HG03565 (cell line): ENCODE data around the gene KIDINS220.

Experiments
- ATAC-seq: cut with Tn5 transposase; IDR thresholded peaks from one replicate; pipeline ENCODE4 v1.9.1; 2021; ENCODE audit warnings: mild to moderate bottlenecking, moderate library complexity; ENCODE audit not compliant: unreplicated experiment

Gene KIDINS220

GRCh38 chr2:8704906-8705305 lies 132.5 kb downstream of the KIDINS220 start:
- ATAC-seq, result no peak

- no peak for ATAC-seq
Measured at GRCh38 chr2:8701681-8702379, 135.6 kb downstream of the KIDINS220 start.

GRCh38 chr2:8699839-8700238 lies 137.6 kb downstream of the KIDINS220 start:
- no peak for ATAC-seq

DNA sequence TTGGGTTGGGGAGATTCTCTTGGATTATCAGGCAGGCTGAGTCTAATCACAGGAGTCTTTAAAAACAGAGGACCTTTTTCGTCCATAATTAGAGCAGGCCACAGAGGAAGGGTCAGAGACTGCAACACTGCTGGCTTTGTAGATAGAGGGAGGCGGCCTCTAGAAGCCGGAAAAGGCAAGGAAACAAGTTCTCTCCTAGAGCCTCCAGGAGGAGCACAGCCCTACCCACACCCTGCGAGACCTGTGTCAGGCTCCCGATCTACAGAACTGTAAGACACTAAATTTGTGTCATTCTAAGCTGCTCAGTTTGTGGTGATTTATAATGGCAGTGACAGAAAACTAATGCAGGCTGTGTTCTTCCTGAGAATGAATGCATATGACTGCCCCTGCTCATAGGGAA lies 140.2 kb downstream of the KIDINS220 start:
- no peak for ATAC-seq

- ATAC-seq, result no peak
Measured at GRCh38 chr2:8694737-8695136, 142.7 kb downstream of the KIDINS220 start.

DNA sequence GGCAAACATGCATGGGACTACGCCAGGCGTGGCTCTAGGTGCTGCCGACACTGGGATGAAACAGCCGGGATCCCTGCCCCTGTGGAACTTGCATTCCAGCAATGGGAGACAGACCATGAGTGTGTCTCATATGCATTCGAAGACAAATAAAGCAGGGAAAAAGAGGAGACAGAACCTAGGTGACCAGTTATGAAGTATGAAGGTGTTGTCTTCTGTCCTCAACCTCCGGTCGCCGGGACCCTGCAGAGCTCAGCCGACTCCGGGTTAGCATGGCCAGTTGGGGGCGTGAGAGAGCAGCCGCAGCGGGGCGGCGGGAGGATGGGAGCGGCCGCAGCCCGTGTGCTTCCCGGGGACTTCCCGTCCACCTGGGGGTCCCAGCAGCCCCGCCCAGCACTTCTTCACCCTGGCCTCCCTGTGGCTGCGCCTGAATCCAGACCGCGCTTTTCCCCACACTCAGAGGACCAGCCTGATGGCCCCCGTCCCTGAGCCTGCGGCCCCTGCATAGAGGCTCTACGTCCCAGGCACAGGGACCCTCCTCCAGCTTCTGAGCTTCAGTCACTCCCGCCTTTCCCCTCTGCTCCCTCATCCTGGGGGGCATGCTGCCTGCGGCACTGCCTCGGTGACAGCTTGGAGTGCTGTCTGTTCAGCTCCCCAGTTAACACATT lies 144.1 kb downstream of the KIDINS220 start:
- no peak for ATAC-seq

DNA sequence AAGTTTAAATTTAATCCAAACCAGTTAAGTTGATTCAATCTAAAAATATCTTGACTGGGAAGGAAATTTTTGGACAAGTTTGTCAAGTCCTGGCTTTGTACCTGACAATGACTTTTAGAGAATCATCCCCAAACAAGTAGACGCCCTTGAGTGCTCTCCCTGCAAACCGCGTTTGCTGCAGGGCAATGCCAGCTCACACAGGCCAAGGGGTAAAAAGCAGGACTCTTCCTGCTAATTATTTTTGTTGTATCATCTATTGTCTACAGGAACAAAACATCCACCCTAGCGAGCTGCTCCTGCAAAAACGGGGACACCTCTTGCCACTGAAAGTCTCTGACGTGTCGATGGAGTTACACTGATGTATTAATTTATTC lies 144.6 kb downstream of the KIDINS220 start:
- no peak for ATAC-seq

DNA sequence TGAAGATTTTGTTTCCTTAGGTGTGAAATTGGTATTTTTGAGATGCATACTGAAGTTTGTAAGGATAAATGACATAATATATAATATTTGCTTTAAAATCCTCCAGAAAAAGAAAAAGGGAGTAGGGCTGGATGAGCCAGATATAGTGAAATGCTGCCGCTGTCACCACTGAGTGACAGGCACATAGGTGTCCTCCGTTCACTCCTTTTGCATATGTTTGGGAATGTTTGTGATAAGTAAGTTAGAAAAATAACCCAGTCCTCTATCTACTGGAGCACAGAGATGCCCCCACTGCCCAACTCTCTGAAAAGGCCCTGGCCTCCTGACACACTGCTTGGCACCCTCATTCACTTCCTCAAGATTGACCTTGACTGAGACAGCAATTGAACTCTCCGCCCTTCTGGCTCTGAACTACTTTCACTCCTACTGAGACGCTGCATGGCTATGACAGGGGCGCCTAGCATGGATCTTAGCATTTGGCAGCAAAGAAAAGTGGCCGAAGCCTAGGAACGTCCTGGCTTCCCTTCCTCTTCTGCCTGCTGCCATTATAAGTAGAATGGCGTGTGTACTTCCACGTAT lies 145.5 kb downstream of the KIDINS220 start:
- ATAC-seq, result no peak

GRCh38 chr2:8685697-8686358 lies 151.6 kb downstream of the KIDINS220 start:
- no peak for ATAC-seq

DNA sequence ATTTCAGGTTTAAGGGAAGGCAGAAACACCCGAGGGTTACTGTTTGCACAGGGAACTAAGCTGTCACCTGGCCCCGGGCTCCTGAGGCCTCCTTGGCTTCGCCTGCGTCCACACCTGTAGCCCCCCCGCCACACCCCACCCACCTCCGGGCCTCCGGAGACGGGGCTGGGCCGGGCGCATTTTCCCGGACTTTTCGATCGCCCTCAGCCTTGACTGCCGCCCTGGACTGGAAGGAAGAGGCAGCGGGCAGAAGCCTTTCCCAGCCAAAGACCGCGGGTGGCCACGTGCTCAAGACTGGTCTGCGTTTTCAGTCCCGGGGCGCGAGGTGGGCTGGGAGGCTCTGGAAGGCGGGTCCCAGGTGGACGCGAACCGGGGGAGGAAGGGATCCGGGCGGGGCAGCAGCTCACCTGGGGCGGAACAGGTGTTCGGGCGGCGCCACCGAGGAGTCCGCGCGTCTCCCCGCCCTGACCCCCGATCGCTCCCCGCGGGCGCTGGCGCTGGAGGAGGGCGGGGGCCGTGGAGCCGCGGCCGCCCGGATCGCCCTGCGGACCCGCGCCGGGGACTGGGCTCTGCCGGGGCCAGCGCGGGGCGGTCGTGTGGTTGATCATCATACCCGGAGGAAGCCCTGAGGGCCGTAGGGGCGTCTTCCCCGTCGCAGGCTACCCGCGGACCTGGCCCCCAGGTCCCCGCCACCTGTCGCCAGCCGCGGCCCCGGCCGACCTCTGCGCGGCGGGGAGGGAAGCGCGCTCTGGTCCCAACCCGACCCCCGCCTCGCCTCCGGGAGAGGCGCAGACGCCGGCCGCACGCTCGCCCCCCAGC lies 152.3 kb downstream of the KIDINS220 start:
- no peak for ATAC-seq

GRCh38 chr2:8684540-8684877 lies 152.9 kb downstream of the KIDINS220 start:
- ATAC-seq, result no peak

DNA sequence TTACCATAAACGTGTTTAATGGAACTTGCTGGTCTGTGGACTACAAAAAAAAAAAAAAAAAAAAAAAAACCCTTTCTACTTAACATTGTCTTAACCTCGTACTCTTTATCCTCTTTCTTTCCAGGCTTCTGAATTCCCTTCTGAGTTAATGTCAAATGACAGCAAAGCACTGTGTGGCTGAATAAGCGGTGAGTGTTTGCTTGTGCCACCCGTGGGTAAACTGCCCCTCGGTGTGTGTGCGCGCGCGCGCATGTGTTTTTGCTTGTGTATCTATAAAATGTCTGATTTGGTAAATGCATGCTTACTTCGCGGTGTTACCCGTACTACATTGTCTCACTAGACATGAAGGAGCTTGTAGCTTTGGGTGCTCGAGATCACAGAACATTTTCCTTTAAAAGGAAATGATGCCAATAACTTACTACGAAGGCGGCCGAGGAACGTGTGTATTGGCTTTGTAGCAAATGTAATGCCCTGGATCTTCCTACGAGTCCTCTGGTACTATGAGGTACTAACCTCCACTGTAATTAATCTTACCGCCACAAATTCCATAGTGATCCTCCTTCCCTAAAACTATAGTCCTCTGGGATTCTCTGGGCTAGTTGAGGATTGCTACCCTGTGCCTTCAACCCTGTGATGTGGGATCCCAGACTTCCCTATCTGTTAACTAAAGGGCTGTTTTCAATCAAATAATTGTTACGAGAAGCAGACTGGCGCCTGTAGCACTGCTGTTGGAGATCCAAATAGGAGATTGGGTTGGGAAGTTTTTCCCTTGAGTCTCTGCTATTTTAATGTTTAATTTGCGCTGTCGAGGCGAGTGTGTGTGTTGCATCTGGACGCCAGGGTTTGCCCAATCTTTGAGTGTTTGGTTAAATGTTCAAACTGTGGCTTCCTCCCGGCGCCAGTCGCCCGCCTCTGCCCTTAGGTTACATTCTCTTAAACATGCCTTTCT lies 154.4 kb downstream of the KIDINS220 start:
- ATAC-seq, result no peak

GRCh38 chr2:8681786-8682692 lies 155.4 kb downstream of the KIDINS220 start, which contains the start of gene ID2:
TSS of gene ID2 (plus strand) at chr2:8682056. CDS start at chr2:8682166, 110 bp downstream.
- peak; percentile 50 for ATAC-seq

GRCh38 chr2:8680822-8681760 lies 156.3 kb downstream of the KIDINS220 start:
- no peak for ATAC-seq

GRCh38 chr2:8679827-8680731 lies 157.3 kb downstream of the KIDINS220 start:
- no peak for ATAC-seq

GRCh38 chr2:8679567-8679826 lies 157.9 kb downstream of the KIDINS220 start:
- ATAC-seq, result no peak
